Activated naive CD4-positive, alpha-beta T cell treated with anti-CD3 and anti-CD28 coated beads, Interleukin-2, amount 50 U/mL, for 72 hours (primary cell): Measurements from ENCODE around the gene ERG28. TPM values are rescaled to one million over a fixed set of nuclear protein-coding genes. Genes with fewer than 3 reads are reported as not detected.

Experiments used
- ATAC-seq, 2 donors: fragments of 150-1000 bp; cut with Tn5 transposase; 2 replicates each; pipeline ENCODE4 v1.10.0; 2021; ENCODE audit warnings: mild to moderate bottlenecking in 2 of 2, moderate library complexity in 2 of 2
- DNase-seq, 2 donors: peaks; one replicate each; pipeline ENCODE4 v3.0.0; 2021 to 2022; ENCODE audit warnings: low spot score in 2 of 2
- H3K27ac Mint-ChIP-seq, 2 donors: one replicate each; pipeline ENCODE4 v1.8.0; 2022; ENCODE audit warnings: mild to moderate bottlenecking in 2 of 2, mixed read lengths in 2 of 2
- H3K36me3 Mint-ChIP-seq, 2 donors: one replicate each; pipeline ENCODE4 v1.8.0; 2022; ENCODE audit warnings: mixed read lengths in 2 of 2
- H3K9me3 Mint-ChIP-seq, 2 donors: one replicate each; pipeline ENCODE4 v1.8.0; 2022; ENCODE audit warnings: mixed read lengths in 2 of 2
- total RNA-seq, 2 donors: library from RNA; stranded (reverse); gene quantifications; one replicate each; pipeline ENCODE4 v1.2.3, GENCODE V29; 2022

Gene ERG28
- total RNA-seq, 2 donors from 2014 or later: 20.2 to 25.5 TPM

- H3K27ac Mint-ChIP-seq: no peak overlapping the region
- peaks cover 8 to 9% of the 10 kb centered on the region in 2 donors for H3K36me3 Mint-ChIP-seq
- no peak for DNase-seq
- no peak for ATAC-seq
- H3K9me3 Mint-ChIP-seq: no peaks in the 10 kb centered on the region
These were observed 13.9 kb downstream of the ERG28 start for GRCh38 chr14:75646762-75647161.

- Mint-ChIP-seq H3K27ac (no peak overlapping the region), H3K36me3 (peaks cover 4 to 5% of the 10 kb centered on the region in 2 donors), H3K9me3 (no peaks in the 10 kb centered on the region)
- ATAC-seq (no peak), DNase-seq (no peak)
These were observed 15.6 kb downstream of the ERG28 start for GRCh38 chr14:75645056-75645455.

GRCh38 chr14:75643985-75644384 lies 16.7 kb downstream of the ERG28 start:
- no peak for ATAC-seq
- no peaks in the 10 kb centered on the region for H3K36me3 Mint-ChIP-seq
- no peaks in the 10 kb centered on the region for H3K9me3 Mint-ChIP-seq
- DNase-seq: no peak
- no peak overlapping the region for H3K27ac Mint-ChIP-seq

- Mint-ChIP-seq H3K27ac (peak overlapping the region in 1 of 2 donors; percentile 23), H3K36me3 (no peaks in the 10 kb centered on the region), H3K9me3 (no peaks in the 10 kb centered on the region)
- no peak for DNase-seq
- no peak for ATAC-seq
These were observed 19.8 kb downstream of the ERG28 start for GRCh38 chr14:75640876-75641275.

GRCh38 chr14:75636100-75636692 lies 24.5 kb downstream of the ERG28 start:
- no peak for ATAC-seq
- Mint-ChIP-seq H3K27ac (no peak overlapping the region), H3K9me3 (no peaks in the 10 kb centered on the region), H3K36me3 (no peaks in the 10 kb centered on the region)
- no peak for DNase-seq

- no peak for ATAC-seq
- DNase-seq: no peak
- no peaks in the 10 kb centered on the region for H3K9me3 Mint-ChIP-seq
- H3K27ac Mint-ChIP-seq: no peak overlapping the region
- no peaks in the 10 kb centered on the region for H3K36me3 Mint-ChIP-seq
These were observed 25.8 kb downstream of the ERG28 start for GRCh38 chr14:75634848-75635247.

GRCh38 chr14:75631453-75631831 lies 29.2 kb downstream of the ERG28 start:
- Mint-ChIP-seq H3K27ac (no peak overlapping the region), H3K9me3 (no peaks in the 10 kb centered on the region), H3K36me3 (no peaks in the 10 kb centered on the region)
- no peak for DNase-seq
- ATAC-seq: no peak

- ATAC-seq (no peak), DNase-seq (no peak)
- no peaks in the 10 kb centered on the region for H3K9me3 Mint-ChIP-seq
- peak overlapping the region in 1 of 2 donors; percentile 77 for H3K27ac Mint-ChIP-seq
- H3K36me3 Mint-ChIP-seq: no peaks in the 10 kb centered on the region
These were observed 29.8 kb downstream of the ERG28 start for GRCh38 chr14:75630695-75631452.

- no peak for DNase-seq
- no peak overlapping the region for H3K27ac Mint-ChIP-seq
- no peaks in the 10 kb centered on the region for H3K9me3 Mint-ChIP-seq
- no peaks in the 10 kb centered on the region for H3K36me3 Mint-ChIP-seq
- ATAC-seq: no peak
These were observed 31.9 kb downstream of the ERG28 start for GRCh38 chr14:75628816-75629215.

GRCh38 chr14:75627406-75627805 lies 33.3 kb downstream of the ERG28 start:
- no peak for DNase-seq
- H3K36me3 Mint-ChIP-seq: no peaks in the 10 kb centered on the region
- H3K27ac Mint-ChIP-seq: no peak overlapping the region
- no peak for ATAC-seq
- H3K9me3 Mint-ChIP-seq: no peaks in the 10 kb centered on the region

- no peak for DNase-seq
- no peaks in the 10 kb centered on the region for H3K9me3 Mint-ChIP-seq
- no peak for ATAC-seq
- no peaks in the 10 kb centered on the region for H3K36me3 Mint-ChIP-seq
- no peak overlapping the region for H3K27ac Mint-ChIP-seq
These were observed 33.8 kb downstream of the ERG28 start for GRCh38 chr14:75626863-75627262.

GRCh38 chr14:75626396-75626795 lies 34.3 kb downstream of the ERG28 start:
- no peak for ATAC-seq
- no peaks in the 10 kb centered on the region for H3K36me3 Mint-ChIP-seq

GRCh38 chr14:75625034-75625433 lies 35.6 kb downstream of the ERG28 start:
- Mint-ChIP-seq H3K9me3 (no peaks in the 10 kb centered on the region), H3K36me3 (no peaks in the 10 kb centered on the region), H3K27ac (peak overlapping the region in 1 of 2 donors; percentile 38)
- ATAC-seq: no peak
- DNase-seq: no peak

More at GRCh38 chr14:75626396-75626795, 34.3 kb downstream of the ERG28 start:
- no peak overlapping the region for H3K27ac Mint-ChIP-seq
- H3K9me3 Mint-ChIP-seq: no peaks in the 10 kb centered on the region
- no peak for DNase-seq

- no peak for ATAC-seq
- no peak overlapping the region for H3K27ac Mint-ChIP-seq
These were observed 41.1 kb downstream of the ERG28 start for GRCh38 chr14:75619548-75619947.

GRCh38 chr14:75615200-75615599 lies 45.5 kb downstream of the ERG28 start:
- peaks cover 0 to 25% of the 10 kb centered on the region in 2 donors for H3K36me3 Mint-ChIP-seq
- H3K9me3 Mint-ChIP-seq: peaks cover 5 to 13% of the 10 kb centered on the region in 2 donors
- no peak for ATAC-seq
- no peak for DNase-seq
- peak overlapping the region in 1 of 2 donors; percentile 18 for H3K27ac Mint-ChIP-seq

More at GRCh38 chr14:75619548-75619947, 41.1 kb downstream of the ERG28 start:
- Mint-ChIP-seq H3K9me3 (peaks cover under 1 to 1% of the 10 kb centered on the region in 2 donors), H3K36me3 (peaks cover 0 to 9% of the 10 kb centered on the region in 2 donors)
- no peak for DNase-seq

GRCh38 chr14:75614179-75614578 lies 46.5 kb downstream of the ERG28 start:
- H3K9me3 Mint-ChIP-seq: peaks cover 5 to 13% of the 10 kb centered on the region in 2 donors
- H3K27ac Mint-ChIP-seq: no peak overlapping the region
- ATAC-seq (no peak), DNase-seq (no peak)
- H3K36me3 Mint-ChIP-seq: peaks cover 0 to 25% of the 10 kb centered on the region in 2 donors

GRCh38 chr14:75612157-75612556 lies 48.5 kb downstream of the ERG28 start:
- DNase-seq (no peak), ATAC-seq (no peak)
- H3K27ac Mint-ChIP-seq: no peak overlapping the region
- H3K36me3 Mint-ChIP-seq: peaks cover 2 to 38% of the 10 kb centered on the region in 2 donors
- H3K9me3 Mint-ChIP-seq: peaks cover 5 to 19% of the 10 kb centered on the region in 2 donors

GRCh38 chr14:75610834-75611233 lies 49.8 kb downstream of the ERG28 start:
- Mint-ChIP-seq H3K36me3 (peaks cover 4 to 40% of the 10 kb centered on the region in 2 donors), H3K27ac (no peak overlapping the region), H3K9me3 (peaks cover 5 to 20% of the 10 kb centered on the region in 2 donors)
- ATAC-seq (no peak), DNase-seq (no peak)
